Activated naive CD4-positive, alpha-beta T cell treated with anti-CD3 and anti-CD28 coated beads, Interleukin-2, amount 50 U/mL, for 24 hours (primary cell): ENCODE measurements around the gene PTPN14.

Experiments
- H3K27ac Mint-ChIP-seq: one replicate; pipeline ENCODE4 v1.8.0; 2021; ENCODE audit warnings: mild to moderate bottlenecking, mixed read lengths
- H3K27me3 Mint-ChIP-seq: one replicate; pipeline ENCODE4 v1.8.0; 2021; ENCODE audit warnings: mixed read lengths
- H3K36me3 Mint-ChIP-seq: one replicate; pipeline ENCODE4 v1.8.0; 2021; ENCODE audit warnings: mixed read lengths
- H3K4me1 Mint-ChIP-seq: one replicate; pipeline ENCODE4 v1.8.0; 2021; ENCODE audit warnings: mixed read lengths
- H3K4me3 Mint-ChIP-seq: one replicate; pipeline ENCODE4 v1.8.0; 2021; ENCODE audit warnings: mild to moderate bottlenecking, mixed read lengths
- H3K9me3 Mint-ChIP-seq: one replicate; pipeline ENCODE4 v1.8.0; 2021; ENCODE audit warnings: mixed read lengths

Gene PTPN14

GRCh38 chr1:214429951-214430770 lies 121.2 kb downstream of the PTPN14 start:
- H3K4me3 Mint-ChIP-seq, result no peak overlapping the region
- H3K27me3 Mint-ChIP-seq, result peaks cover 4% of the 10 kb centered on the region
- no peaks in the 10 kb centered on the region for H3K36me3 Mint-ChIP-seq
- H3K27ac Mint-ChIP-seq, result no peak overlapping the region
- no peaks in the 10 kb centered on the region for H3K9me3 Mint-ChIP-seq
- peaks cover 29% of the 10 kb centered on the region for H3K4me1 Mint-ChIP-seq

GRCh38 chr1:214427871-214428277 lies 123.5 kb downstream of the PTPN14 start:
- Mint-ChIP-seq H3K27ac (peak overlapping the region; percentile 15), H3K4me3 (peak overlapping the region; percentile 40), H3K36me3 (no peaks in the 10 kb centered on the region), H3K9me3 (no peaks in the 10 kb centered on the region), H3K4me1 (peaks cover 29% of the 10 kb centered on the region), H3K27me3 (no peaks in the 10 kb centered on the region)

- H3K4me1 Mint-ChIP-seq, result peaks cover 29% of the 10 kb centered on the region
- H3K4me3 Mint-ChIP-seq, result no peak overlapping the region
- H3K27ac Mint-ChIP-seq, result peak overlapping the region; percentile 63
- no peaks in the 10 kb centered on the region for H3K36me3 Mint-ChIP-seq
- H3K9me3 Mint-ChIP-seq, result no peaks in the 10 kb centered on the region
- H3K27me3 Mint-ChIP-seq, result no peaks in the 10 kb centered on the region
These were observed 125.0 kb downstream of the PTPN14 start for GRCh38 chr1:214426426-214426812.

- H3K9me3 Mint-ChIP-seq, result no peaks in the 10 kb centered on the region
- H3K36me3 Mint-ChIP-seq, result no peaks in the 10 kb centered on the region
- no peaks in the 10 kb centered on the region for H3K27me3 Mint-ChIP-seq
- no peak overlapping the region for H3K4me3 Mint-ChIP-seq
- no peak overlapping the region for H3K27ac Mint-ChIP-seq
- H3K4me1 Mint-ChIP-seq, result peaks cover 29% of the 10 kb centered on the region
These were observed 125.5 kb downstream of the PTPN14 start for GRCh38 chr1:214425716-214426425.

- H3K27ac Mint-ChIP-seq, result no peak overlapping the region
- H3K4me3 Mint-ChIP-seq, result no peak overlapping the region
- no peaks in the 10 kb centered on the region for H3K36me3 Mint-ChIP-seq
- peaks cover 29% of the 10 kb centered on the region for H3K4me1 Mint-ChIP-seq
- no peaks in the 10 kb centered on the region for H3K27me3 Mint-ChIP-seq
- H3K9me3 Mint-ChIP-seq, result no peaks in the 10 kb centered on the region
These were observed 126.3 kb downstream of the PTPN14 start for GRCh38 chr1:214425101-214425500.

GRCh38 chr1:214423045-214423444 lies 128.4 kb downstream of the PTPN14 start:
- Mint-ChIP-seq H3K4me3 (no peak overlapping the region), H3K27ac (no peak overlapping the region), H3K9me3 (no peaks in the 10 kb centered on the region), H3K36me3 (no peaks in the 10 kb centered on the region), H3K4me1 (peaks cover 16% of the 10 kb centered on the region), H3K27me3 (no peaks in the 10 kb centered on the region)

GRCh38 chr1:214422137-214422671 lies 129.2 kb downstream of the PTPN14 start:
- H3K36me3 Mint-ChIP-seq, result no peaks in the 10 kb centered on the region

GRCh38 chr1:214420833-214421232 lies 130.6 kb downstream of the PTPN14 start:
- H3K9me3 Mint-ChIP-seq, result no peaks in the 10 kb centered on the region
- H3K27ac Mint-ChIP-seq, result no peak overlapping the region
- no peaks in the 10 kb centered on the region for H3K36me3 Mint-ChIP-seq
- H3K4me3 Mint-ChIP-seq, result no peak overlapping the region
- H3K27me3 Mint-ChIP-seq, result no peaks in the 10 kb centered on the region
- H3K4me1 Mint-ChIP-seq, result no peaks in the 10 kb centered on the region

More at GRCh38 chr1:214422137-214422671, 129.2 kb downstream of the PTPN14 start:
- H3K27ac Mint-ChIP-seq, result no peak overlapping the region
- H3K4me1 Mint-ChIP-seq, result peaks cover 8% of the 10 kb centered on the region
- no peaks in the 10 kb centered on the region for H3K27me3 Mint-ChIP-seq
- no peak overlapping the region for H3K4me3 Mint-ChIP-seq
- H3K9me3 Mint-ChIP-seq, result no peaks in the 10 kb centered on the region

GRCh38 chr1:214420341-214420740 lies 131.1 kb downstream of the PTPN14 start:
- Mint-ChIP-seq H3K27ac (no peak overlapping the region), H3K4me1 (no peaks in the 10 kb centered on the region), H3K36me3 (no peaks in the 10 kb centered on the region), H3K27me3 (no peaks in the 10 kb centered on the region), H3K9me3 (no peaks in the 10 kb centered on the region), H3K4me3 (no peak overlapping the region)

- Mint-ChIP-seq H3K27me3 (no peaks in the 10 kb centered on the region), H3K4me1 (no peaks in the 10 kb centered on the region), H3K27ac (no peak overlapping the region), H3K36me3 (no peaks in the 10 kb centered on the region), H3K9me3 (no peaks in the 10 kb centered on the region), H3K4me3 (no peak overlapping the region)
These were observed 131.8 kb downstream of the PTPN14 start for GRCh38 chr1:214419650-214420049.

GRCh38 chr1:214418391-214418790 lies 133.0 kb downstream of the PTPN14 start:
- Mint-ChIP-seq H3K27me3 (no peaks in the 10 kb centered on the region), H3K4me1 (no peaks in the 10 kb centered on the region), H3K9me3 (no peaks in the 10 kb centered on the region), H3K27ac (no peak overlapping the region), H3K4me3 (no peak overlapping the region), H3K36me3 (no peaks in the 10 kb centered on the region)

- no peak overlapping the region for H3K4me3 Mint-ChIP-seq
These were observed 133.7 kb downstream of the PTPN14 start for GRCh38 chr1:214417545-214418210.

GRCh38 chr1:214416858-214417257 lies 134.5 kb downstream of the PTPN14 start:
- Mint-ChIP-seq H3K36me3 (no peaks in the 10 kb centered on the region), H3K4me1 (no peaks in the 10 kb centered on the region)

More at GRCh38 chr1:214417545-214418210, 133.7 kb downstream of the PTPN14 start:
- H3K9me3 Mint-ChIP-seq, result no peaks in the 10 kb centered on the region
- H3K27ac Mint-ChIP-seq, result no peak overlapping the region
- no peaks in the 10 kb centered on the region for H3K27me3 Mint-ChIP-seq
- H3K36me3 Mint-ChIP-seq, result no peaks in the 10 kb centered on the region
- H3K4me1 Mint-ChIP-seq, result no peaks in the 10 kb centered on the region

GRCh38 chr1:214416417-214416816 lies 135.0 kb downstream of the PTPN14 start:
- H3K9me3 Mint-ChIP-seq, result no peaks in the 10 kb centered on the region
- H3K4me3 Mint-ChIP-seq, result no peak overlapping the region
- H3K27me3 Mint-ChIP-seq, result peaks cover 2% of the 10 kb centered on the region
- H3K36me3 Mint-ChIP-seq, result no peaks in the 10 kb centered on the region
- H3K27ac Mint-ChIP-seq, result no peak overlapping the region
- H3K4me1 Mint-ChIP-seq, result no peaks in the 10 kb centered on the region

More at GRCh38 chr1:214416858-214417257, 134.5 kb downstream of the PTPN14 start:
- Mint-ChIP-seq H3K4me3 (no peak overlapping the region), H3K27me3 (peaks cover 2% of the 10 kb centered on the region), H3K9me3 (no peaks in the 10 kb centered on the region), H3K27ac (no peak overlapping the region)

GRCh38 chr1:214415131-214415530 lies 136.3 kb downstream of the PTPN14 start:
- no peaks in the 10 kb centered on the region for H3K4me1 Mint-ChIP-seq
- H3K27me3 Mint-ChIP-seq, result peaks cover 2% of the 10 kb centered on the region
- H3K9me3 Mint-ChIP-seq, result no peaks in the 10 kb centered on the region
- H3K27ac Mint-ChIP-seq, result no peak overlapping the region
- no peaks in the 10 kb centered on the region for H3K36me3 Mint-ChIP-seq
- no peak overlapping the region for H3K4me3 Mint-ChIP-seq
